Raji (cell line): ENCODE results near the gene SPEF1.

Source experiments
- POLR2A ChIP-seq: IDR thresholded peaks from 2 replicates; pipeline ENCODE4 v1.6.1; 2011; ENCODE audit warnings: low read depth, low read length, control low read depth; ENCODE audit not compliant: insufficient read depth

The SPEF1 gene

DNA sequence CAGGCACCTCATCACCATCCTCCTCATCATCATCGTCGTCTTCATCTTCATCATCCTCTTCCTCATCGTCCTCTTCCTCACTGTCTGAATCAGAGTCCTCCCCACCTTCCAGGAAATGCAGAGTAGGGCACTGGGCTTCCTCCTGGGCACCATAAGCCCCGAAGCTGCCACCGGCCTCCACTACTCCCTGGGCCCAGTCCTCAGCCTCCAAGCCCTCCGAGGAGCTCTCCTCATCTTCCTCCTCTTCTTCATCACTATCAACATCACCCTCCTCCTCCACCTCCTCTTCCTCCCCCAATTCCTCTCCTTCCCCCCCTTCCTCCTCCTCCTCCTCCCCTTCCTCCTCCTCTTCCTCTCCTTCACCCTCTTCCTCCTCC is 3.6 kb upstream of the SPEF1 start:
- TF ChIP-seq POLR2A = no peak

DNA sequence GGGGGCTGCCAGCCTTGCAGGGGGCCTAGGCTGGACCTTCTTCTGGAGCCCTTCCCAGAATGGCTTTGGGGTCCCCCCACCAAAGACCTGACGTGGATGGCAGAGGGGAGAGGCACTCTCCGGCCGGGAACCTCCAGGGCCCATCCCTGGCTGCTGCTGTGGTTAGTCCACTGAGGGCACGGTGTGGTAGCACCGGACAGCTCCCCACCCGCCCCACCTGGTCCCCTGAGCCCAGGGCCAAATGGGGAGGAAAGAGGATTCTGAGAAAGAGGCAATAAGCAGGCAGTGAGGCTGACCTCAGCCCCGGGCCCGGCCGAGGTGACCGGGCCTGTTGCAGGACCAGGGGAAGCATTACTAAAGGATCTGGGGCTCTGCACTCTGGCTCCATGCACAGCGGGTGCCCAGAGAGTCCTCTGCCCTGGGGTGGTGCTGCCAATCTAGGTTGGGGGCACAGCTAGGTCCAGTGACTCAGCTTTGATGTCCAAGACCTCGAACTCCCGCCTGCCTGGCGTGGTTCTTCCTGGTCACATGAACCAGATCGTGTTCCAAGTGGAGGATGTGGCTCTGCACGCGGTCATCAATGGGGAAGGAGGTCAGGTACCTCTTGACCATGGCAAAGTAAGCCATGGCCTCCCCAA is 3.1 kb upstream of the SPEF1 start:
- no peak for TF ChIP-seq POLR2A

- TF ChIP-seq POLR2A = no peak
These were observed 2.4 kb upstream of the SPEF1 start for GRCh38 chr20:3783511-3784195.

- TF ChIP-seq POLR2A = no peak
These were observed 1.8 kb upstream of the SPEF1 start for GRCh38 chr20:3783068-3783489.

DNA sequence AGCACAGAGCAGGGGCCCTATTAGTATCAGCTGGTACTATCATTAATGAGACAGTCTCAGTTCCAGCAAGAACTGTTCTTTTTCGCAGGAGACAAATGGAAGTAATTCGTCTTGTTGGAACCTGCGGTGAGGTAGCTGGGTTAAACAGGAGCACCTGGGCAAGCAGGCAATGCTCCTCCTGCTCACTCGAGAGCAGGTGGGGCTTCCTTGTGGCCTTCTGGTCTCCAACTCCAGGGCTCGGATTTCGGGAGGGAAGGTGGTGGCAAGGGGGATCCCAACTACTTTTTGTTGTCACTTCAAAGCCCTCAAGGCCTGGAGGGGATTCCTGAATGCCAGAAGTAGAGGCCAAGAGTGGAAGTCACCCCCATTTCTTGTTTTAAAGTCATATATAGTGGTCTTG is 1.3 kb upstream of the SPEF1 start:
- TF ChIP-seq POLR2A = no peak

DNA sequence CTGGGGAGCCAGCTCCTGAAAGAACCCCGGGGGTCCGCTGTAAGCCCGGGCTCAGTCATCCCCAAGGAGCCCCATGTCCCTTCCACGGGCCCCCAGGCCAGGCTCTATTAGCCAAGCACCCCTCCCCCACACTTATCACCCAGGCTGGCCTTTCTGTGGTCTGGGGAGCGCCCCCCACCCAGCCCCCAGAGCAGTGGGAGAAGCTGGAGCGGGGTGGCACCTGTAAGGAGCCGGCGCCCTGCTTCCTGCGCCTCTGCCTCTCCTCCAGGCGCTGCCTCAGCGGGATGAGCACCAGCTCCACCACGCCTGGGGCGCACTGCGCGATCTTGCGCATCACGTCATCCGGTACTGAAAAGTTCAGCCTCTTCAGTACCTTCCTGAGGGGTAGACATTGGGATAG is 2.3 kb downstream of the SPEF1 start:
- TF ChIP-seq POLR2A = no peak

GRCh38 chr20:3777716-3778629 is 3.3 kb downstream of the SPEF1 start:
- no peak for TF ChIP-seq POLR2A

DNA sequence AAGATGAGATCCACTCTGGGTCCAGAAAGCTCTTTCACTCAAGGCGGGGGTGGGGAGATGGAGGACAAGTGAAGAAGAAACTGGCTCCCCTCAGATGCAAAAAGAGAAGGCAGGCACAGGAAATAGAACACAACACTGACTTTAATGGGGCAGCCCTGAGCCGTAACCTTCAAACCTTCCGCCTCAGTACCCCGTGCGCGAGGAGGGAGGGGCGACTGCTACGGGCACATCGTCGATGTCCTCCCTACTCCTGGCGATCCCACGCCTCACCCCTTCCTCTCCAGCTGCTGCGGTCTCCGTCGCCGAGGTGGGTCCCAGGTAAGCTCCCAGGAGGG is 3.9 kb downstream of the SPEF1 start:
- no peak for TF ChIP-seq POLR2A

DNA sequence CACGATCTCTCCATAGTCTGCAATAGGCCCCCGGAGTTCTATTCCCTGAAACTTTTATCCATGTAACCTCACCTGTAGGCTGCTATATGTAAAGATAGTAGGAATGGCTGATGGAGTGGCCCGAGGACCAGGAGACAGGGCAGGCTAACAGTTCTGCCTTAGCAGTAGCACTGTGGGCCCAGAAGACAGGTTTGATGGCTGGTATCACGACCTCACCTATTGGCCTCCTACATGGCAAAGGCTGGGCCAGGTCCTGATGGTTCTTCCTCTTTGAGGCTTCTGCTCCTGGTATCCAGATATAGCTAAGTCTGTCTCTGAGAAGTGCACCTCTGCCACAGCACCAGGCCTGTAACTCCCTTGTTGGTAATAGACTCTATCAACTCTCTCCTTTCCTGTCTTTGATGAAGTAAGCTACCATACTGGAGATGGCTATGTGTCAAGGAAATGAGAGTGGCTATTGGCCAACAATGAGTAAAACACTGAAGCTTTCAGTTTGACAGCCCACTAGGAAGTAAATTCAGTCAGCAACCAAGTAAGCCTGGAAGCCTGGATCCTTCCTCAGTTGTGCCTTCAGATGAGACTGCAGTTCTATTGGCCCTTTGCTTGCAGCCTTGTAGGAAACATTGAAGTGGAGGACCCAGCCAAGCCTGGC is 5.7 kb downstream of the SPEF1 start:
- no peak for TF ChIP-seq POLR2A

- TF ChIP-seq POLR2A = no peak
These were observed 9.6 kb downstream of the SPEF1 start for GRCh38 chr20:3771552-3772058.

- no peak for TF ChIP-seq POLR2A
These were observed 12.7 kb downstream of the SPEF1 start for GRCh38 chr20:3768342-3769130.

- TF ChIP-seq POLR2A = peak; percentile 84
These were observed 13.6 kb downstream of the SPEF1 start, which contains the start of gene ADISSP for GRCh38 chr20:3767427-3768341. Gene ADISSP, minus strand, starts transcription at chr20:3767753. Its CDS starts 7,653 bp downstream, at chr20:3760100.

DNA sequence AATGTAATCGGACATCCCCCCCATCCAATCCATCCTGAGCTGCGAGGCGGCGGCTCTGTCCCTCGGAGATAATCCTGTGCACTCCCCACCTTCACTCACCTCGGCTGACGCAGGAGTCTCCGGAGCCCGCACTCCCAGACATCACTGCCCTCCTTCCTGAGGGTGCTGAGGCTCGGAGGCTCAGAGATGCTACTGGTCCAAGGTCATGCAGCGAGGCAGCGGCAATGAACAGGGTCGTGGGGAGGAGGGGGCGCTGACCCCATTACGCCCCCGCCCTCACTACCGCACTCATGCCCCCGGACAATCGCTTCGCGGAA is 14.2 kb downstream of the SPEF1 start:
- TF ChIP-seq POLR2A = no peak
